AG04450 (cell line): ENCODE measurements around the gene CCL7. TPM values are rescaled to one million over a fixed set of nuclear protein-coding genes. Genes with fewer than 3 reads are reported as not detected.

Experiments
- CTCF ChIA-PET: fragments of 300-600, 350-600 bp; formaldehyde crosslinking; extraction: SDS; loops from one replicate; lab custom pipeline; 2022; ENCODE audit warnings: antibody characterized with exemption, inconsistent platforms; lab: Charles Lee
- POLR2A ChIA-PET: fragments of 350-600 bp; formaldehyde crosslinking; extraction: SDS; loops from one replicate; lab custom pipeline; 2021; ENCODE audit warnings: antibody characterized with exemption, inconsistent platforms; lab: Yijun Ruan, JAX
- DNase-seq: peaks from one replicate; pipeline ENCODE4 v3.0.0-alpha.2; 2011; ENCODE audit warnings: low read depth, low spot score
- H3K27ac ChIP-seq: one replicate; pipeline ENCODE4 v1.5.1; 2012; ENCODE audit warnings: low read depth, low read length, control low read depth
- H3K27me3 ChIP-seq: one replicate; pipeline ENCODE4 v1.6.0; 2012; ENCODE audit warnings: low read length; ENCODE audit not compliant: control insufficient read depth, insufficient read depth
- H3K4me3 ChIP-seq: 2 replicates; pipeline ENCODE4 v1.5.1; 2011; ENCODE audit warnings: mild to moderate bottlenecking, low read depth, low read length, control low read depth
- H3K9me3 ChIP-seq: 2 replicates; pipeline ENCODE4 v1.5.1; 2012; ENCODE audit warnings: low read length; ENCODE audit not compliant: control insufficient read depth, insufficient read depth
- CTCF ChIP-seq: IDR thresholded peaks from 2 replicates; pipeline ENCODE4 v1.5.1; 2011; ENCODE audit warnings: low read depth, low read length, control low read depth, inconsistent platforms
- polyA plus RNA-seq: library from polyadenylated mRNA; depleted of rRNA; stranded (reverse); fragments of >200 nt; gene quantifications from 2 replicates; pipeline ENCODE4 v1.2.3, GENCODE V29; 2011

The CCL7 gene
- polyA plus RNA-seq, 1 experiment, result 0.50 TPM

DNA sequence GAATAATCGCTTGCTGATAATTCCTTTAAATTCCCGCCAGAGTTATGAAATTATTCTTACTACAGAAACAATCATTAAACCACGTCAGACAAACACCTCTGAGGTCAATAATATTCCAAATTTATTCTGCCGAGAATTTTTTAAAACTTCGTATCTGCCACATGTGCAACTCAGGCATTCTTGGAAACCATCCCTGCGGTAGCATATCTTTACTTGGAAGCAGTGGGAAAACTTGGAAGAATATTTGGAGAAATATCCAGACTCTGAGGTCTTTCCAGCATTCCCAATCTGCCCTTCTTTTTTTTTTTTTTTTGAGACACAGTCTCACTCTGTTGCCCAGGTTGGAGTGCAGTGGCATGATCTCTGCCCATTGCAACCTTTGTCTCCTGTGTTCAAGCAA, 13.6 kb downstream of the CCL7 start:
- Histone ChIP-seq H3K27ac (no peak overlapping the region), H3K9me3 (no peaks in the 10 kb centered on the region), H3K27me3 (peaks cover 12% of the 10 kb centered on the region), H3K4me3 (no peak overlapping the region)
- CTCF ChIA-PET, result no interaction called here
- no peak for DNase-seq
- TF ChIP-seq CTCF, result no peak
- POLR2A ChIA-PET, result no interaction called here

DNA sequence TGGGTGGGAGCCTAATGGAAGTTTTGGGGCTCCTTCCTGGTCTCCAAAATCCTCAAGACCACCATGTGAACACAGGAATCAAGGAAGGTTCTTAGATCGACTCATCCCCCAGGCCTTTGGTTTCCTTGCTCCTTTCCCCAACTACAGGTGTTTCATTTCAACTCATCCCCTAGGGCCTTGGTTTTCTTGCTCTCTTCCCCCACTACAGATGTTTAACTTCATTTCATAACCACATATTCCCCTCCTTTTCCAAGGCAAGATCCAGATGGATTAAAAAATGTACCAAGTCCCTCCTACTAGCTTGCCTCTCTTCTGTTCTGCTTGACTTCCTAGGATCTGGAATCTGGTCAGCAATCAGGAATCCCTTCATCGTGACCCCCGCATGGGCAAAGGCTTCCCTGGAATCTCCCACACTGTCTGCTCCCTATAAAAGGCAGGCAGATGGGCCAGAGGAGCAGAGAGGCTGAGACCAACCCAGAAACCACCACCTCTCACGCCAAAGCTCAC, 15.3 kb downstream of the CCL7 start, which contains the start of gene CCL11:
Gene CCL11, plus strand, starts transcription at position 457 of the 507 bp plus-strand sequence. CDS start 67 bp downstream, outside the sequence.
- Histone ChIP-seq H3K4me3 (no peak within 1 kb of the TSS), H3K27ac (no peak within 1 kb of the TSS), H3K27me3 (peaks cover 12% of the 10 kb centered on the region), H3K9me3 (no peaks in the 10 kb centered on the region)
- CTCF ChIA-PET, result interaction anchor here (0.7 to 2.9 kb wide), 2 partner anchors 22 to 76 kb away, joined by 4 to 28 read pairs; no protein-coding TSS in a partner anchor
- POLR2A ChIA-PET, result interaction anchor here (0.7 kb wide), 1 partner anchor 15 kb away, joined by 3 read pairs; no protein-coding TSS in a partner anchor
- no peak for DNase-seq
- no peak for TF ChIP-seq CTCF

DNA sequence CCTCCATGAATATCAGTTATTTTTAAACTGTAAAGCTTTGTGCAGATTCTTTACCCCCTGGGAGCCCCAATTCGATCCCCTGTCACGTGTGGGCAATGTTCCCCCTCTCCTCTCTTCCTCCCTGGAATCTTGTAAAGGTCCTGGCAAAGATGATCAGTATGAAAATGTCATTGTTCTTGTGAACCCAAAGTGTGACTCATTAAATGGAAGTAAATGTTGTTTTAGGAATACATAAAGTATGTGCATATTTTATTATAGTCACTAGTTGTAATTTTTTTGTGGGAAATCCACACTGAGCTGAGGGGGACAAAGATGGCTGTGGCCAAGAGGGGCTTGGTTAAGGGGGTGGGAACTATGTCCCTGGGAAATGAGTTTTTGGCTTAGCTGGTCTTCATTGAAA, 17.9 kb downstream of the CCL7 start:
- Histone ChIP-seq H3K27me3 (peaks cover 15% of the 10 kb centered on the region), H3K9me3 (no peaks in the 10 kb centered on the region), H3K27ac (no peak overlapping the region), H3K4me3 (no peak overlapping the region)
- ChIA-PET CTCF (interaction anchor here (3.8 kb wide), 1 partner anchor 73 kb away, joined by 11 read pairs; no protein-coding TSS in a partner anchor), POLR2A (no interaction called here)
- no peak for DNase-seq
- no peak for TF ChIP-seq CTCF

GRCh38 chr17:34290586-34290985, 20.6 kb downstream of the CCL7 start:
- H3K27ac ChIP-seq, result no peak overlapping the region
- no peaks in the 10 kb centered on the region for H3K9me3 ChIP-seq
- H3K27me3 ChIP-seq, result peaks cover 9% of the 10 kb centered on the region
- DNase-seq, result no peak
- CTCF ChIA-PET, result interaction anchor here (1.5 to 3.8 kb wide), 2 partner anchors 16 to 70 kb away, joined by 3 to 11 read pairs; no protein-coding TSS in a partner anchor
- no peak overlapping the region for H3K4me3 ChIP-seq
- POLR2A ChIA-PET, result no interaction called here
- no peak for TF ChIP-seq CTCF

DNA sequence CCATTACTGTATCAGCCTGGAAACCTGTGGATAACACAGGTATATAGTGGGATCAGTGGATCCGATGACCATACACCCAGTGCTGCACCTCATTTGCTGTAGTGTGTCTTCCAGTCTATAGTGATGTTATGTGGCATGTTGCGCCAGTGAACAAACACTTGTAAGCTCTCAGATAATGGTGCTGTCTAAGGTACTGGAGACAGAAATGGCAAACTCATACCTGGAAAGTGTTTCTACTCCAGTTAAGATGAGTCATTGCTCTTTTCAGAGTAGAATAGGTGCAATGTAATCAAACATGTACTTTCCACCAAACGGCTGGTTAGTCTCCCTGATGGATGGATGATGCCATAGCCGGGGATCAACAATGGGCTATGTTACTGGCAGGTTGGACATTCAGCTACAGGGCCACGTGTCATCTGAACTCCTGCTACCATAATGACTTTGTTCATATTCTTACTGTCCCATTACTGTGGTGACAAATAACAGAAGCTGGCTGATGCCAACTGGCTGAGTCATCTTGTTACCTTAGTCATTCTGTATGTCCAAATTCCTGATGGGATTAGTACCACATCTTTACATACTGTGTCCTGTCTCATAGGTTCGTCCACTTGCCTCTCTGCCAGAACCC, 21.8 kb downstream of the CCL7 start:
- POLR2A ChIA-PET, result no interaction called here
- no peak for DNase-seq
- no peak for TF ChIP-seq CTCF
- CTCF ChIA-PET, result interaction anchor here (0.8 to 1.5 kb wide), 3 partner anchors 15 to 69 kb away, joined by 3 read pairs; no protein-coding TSS in a partner anchor
- Histone ChIP-seq H3K27ac (no peak overlapping the region), H3K9me3 (no peaks in the 10 kb centered on the region), H3K27me3 (peaks cover 3% of the 10 kb centered on the region), H3K4me3 (no peak overlapping the region)
